Activated CD4-positive, alpha-beta T cell treated with anti-CD3 and anti-CD28 coated beads for 36 hours (primary cell): ENCODE measurements around the gene HIP1. TPM values are rescaled to one million over a fixed set of nuclear protein-coding genes. Genes with fewer than 3 reads are reported as not detected.
"Not testable (repeated sequence)": the region's sequence is repeated elsewhere in the genome, so short reads cannot be mapped to it uniquely, and the experiment has no call there.

Experiments used
- ATAC-seq: fragments of 200-7000 bp; cut with Tn5 transposase; one replicate; pipeline ENCODE4 v1.10.0; 2021; ENCODE audit warnings: mild to moderate bottlenecking, moderate library complexity
- CTCF ChIA-PET: fragments of 350-600 bp; sonication (Branson Sonifier 250); formaldehyde crosslinking; loops from one replicate; lab custom pipeline; 2021; ENCODE audit warnings: antibody characterized with exemption; lab: Charles Lee
- POLR2A ChIA-PET: fragments of 350-600 bp; sonication (Branson Sonifier 250); formaldehyde crosslinking; loops from one replicate; lab custom pipeline; 2021; ENCODE audit warnings: antibody characterized with exemption, inconsistent platforms; lab: Charles Lee
- DNase-seq: peaks from one replicate; pipeline ENCODE4 v3.0.0-alpha.2; 2020
- H3K27ac Mint-ChIP-seq: one replicate; pipeline ENCODE4 v1.8.0; 2021; ENCODE audit warnings: mixed read lengths
- H3K27me3 Mint-ChIP-seq: one replicate; pipeline ENCODE4 v1.8.0; 2021; ENCODE audit warnings: mixed read lengths
- H3K36me3 Mint-ChIP-seq: one replicate; pipeline ENCODE4 v1.8.0; 2021; ENCODE audit warnings: low read depth, mixed read lengths
- H3K4me1 Mint-ChIP-seq: one replicate; pipeline ENCODE4 v1.8.0; 2021; ENCODE audit warnings: mixed read lengths
- H3K4me3 Mint-ChIP-seq: one replicate; pipeline ENCODE4 v1.8.0; 2021; ENCODE audit warnings: mild to moderate bottlenecking, moderate library complexity, mixed read lengths
- H3K9me3 Mint-ChIP-seq: one replicate; pipeline ENCODE4 v1.8.0; 2021; ENCODE audit warnings: low read depth, mixed read lengths
- intact Hi-C, 2 experiments: fragments of 100-400 bp; cut with DNase I in 1 of 2; cut with micrococcal nuclease in 1 of 2; formaldehyde crosslinking; loops; one replicate each; pipeline versions ENCODE4 v1.14.2 to v1.15.1; 2022 to 2024; cut with DNase I, micrococcal nuclease
- total RNA-seq, 2 experiments: library from RNA; stranded (reverse); gene quantifications; one replicate each; pipeline ENCODE4 v1.2.3, GENCODE V29; 2021

HIP1 gene
- total RNA-seq, 2 experiments from 2014 or later, result 4.1 to 5.0 TPM

- Mint-ChIP-seq H3K36me3 (peaks cover 6% of the 10 kb centered on the region), H3K4me3 (no peak overlapping the region), H3K27ac (no peak overlapping the region), H3K9me3 (peaks cover 17% of the 10 kb centered on the region), H3K27me3 (peaks cover 5% of the 10 kb centered on the region), H3K4me1 (peaks cover 5% of the 10 kb centered on the region)
- CTCF ChIA-PET, result no interaction called here
- POLR2A ChIA-PET, result interaction anchor here (0.6 kb wide), 2 partner anchors 29 to 46 kb away, joined by 3 to 7 read pairs; no protein-coding TSS in a partner anchor
- DNase-seq (no peak), ATAC-seq (no peak)
- intact Hi-C loops, result no loop called here
Measured at GRCh38 chr7:75711656-75712514, 26.9 kb downstream of the HIP1 start.

GRCh38 chr7:75711076-75711475 lies 27.7 kb downstream of the HIP1 start:
- CTCF ChIA-PET, result no interaction called here

GRCh38 chr7:75704928-75705327 lies 33.8 kb downstream of the HIP1 start:
- DNase-seq (no peak), ATAC-seq (no peak)
- POLR2A ChIA-PET, result no interaction called here
- Mint-ChIP-seq H3K27me3 (no peaks in the 10 kb centered on the region), H3K9me3 (peaks cover 10% of the 10 kb centered on the region), H3K4me1 (no peaks in the 10 kb centered on the region), H3K4me3 (no peak overlapping the region), H3K27ac (no peak overlapping the region), H3K36me3 (peaks cover 3% of the 10 kb centered on the region)
- CTCF ChIA-PET, result no interaction called here
- intact Hi-C loops, result no loop called here

More at GRCh38 chr7:75711076-75711475, 27.7 kb downstream of the HIP1 start:
- intact Hi-C loops, result no loop called here
- ATAC-seq (no peak), DNase-seq (no peak)
- H3K27me3 Mint-ChIP-seq, result peaks cover 5% of the 10 kb centered on the region
- H3K27ac Mint-ChIP-seq, result no peak overlapping the region
- H3K9me3 Mint-ChIP-seq, result peaks cover 17% of the 10 kb centered on the region
- no peak overlapping the region for H3K4me3 Mint-ChIP-seq
- H3K36me3 Mint-ChIP-seq, result peaks cover 6% of the 10 kb centered on the region
- POLR2A ChIA-PET, result interaction anchor here (0.6 kb wide), 2 partner anchors 29 to 47 kb away, joined by 3 to 7 read pairs; no protein-coding TSS in a partner anchor
- H3K4me1 Mint-ChIP-seq, result peaks cover 5% of the 10 kb centered on the region

GRCh38 chr7:75702515-75702914 lies 36.2 kb downstream of the HIP1 start:
- ChIA-PET POLR2A (no interaction called here), CTCF (no interaction called here)
- H3K4me1 Mint-ChIP-seq, result no peaks in the 10 kb centered on the region
- H3K4me3 Mint-ChIP-seq, result no peak overlapping the region
- DNase-seq (no peak), ATAC-seq (no peak)
- intact Hi-C loops, result no loop called here
- H3K9me3 Mint-ChIP-seq, result no peaks in the 10 kb centered on the region
- no peaks in the 10 kb centered on the region for H3K36me3 Mint-ChIP-seq
- H3K27me3 Mint-ChIP-seq, result no peaks in the 10 kb centered on the region
- no peak overlapping the region for H3K27ac Mint-ChIP-seq

- Mint-ChIP-seq H3K36me3 (no peaks in the 10 kb centered on the region), H3K9me3 (no peaks in the 10 kb centered on the region)
- CTCF ChIA-PET, result no interaction called here
Measured at GRCh38 chr7:75699993-75700392, 38.7 kb downstream of the HIP1 start.

GRCh38 chr7:75698358-75698757 lies 40.4 kb downstream of the HIP1 start:
- intact Hi-C loops, result no loop called here
- ATAC-seq, result no peak
- Mint-ChIP-seq H3K4me3 (no peak overlapping the region), H3K36me3 (no peaks in the 10 kb centered on the region), H3K4me1 (no peaks in the 10 kb centered on the region), H3K9me3 (no peaks in the 10 kb centered on the region), H3K27me3 (peaks cover 2% of the 10 kb centered on the region), H3K27ac (no peak overlapping the region)
- ChIA-PET POLR2A (no interaction called here), CTCF (interaction anchor here (0.6 kb wide), 1 partner anchor 25 kb away, joined by 3 read pairs; no protein-coding TSS in a partner anchor)
- DNase-seq, result no peak

More at GRCh38 chr7:75699993-75700392, 38.7 kb downstream of the HIP1 start:
- POLR2A ChIA-PET, result no interaction called here
- Mint-ChIP-seq H3K27ac (no peak overlapping the region), H3K27me3 (no peaks in the 10 kb centered on the region), H3K4me3 (no peak overlapping the region), H3K4me1 (no peaks in the 10 kb centered on the region)
- intact Hi-C loops, result no loop called here
- no peak for ATAC-seq
- DNase-seq, result no peak

- ATAC-seq, result no peak
- peaks cover 2% of the 10 kb centered on the region for H3K27me3 Mint-ChIP-seq
- no peaks in the 10 kb centered on the region for H3K36me3 Mint-ChIP-seq
- ChIA-PET POLR2A (no interaction called here), CTCF (interaction anchor here (0.6 kb wide), 1 partner anchor 325 kb away, joined by 3 read pairs; no protein-coding TSS in a partner anchor)
- DNase-seq, result no peak
- intact Hi-C loops, result no loop called here
- H3K4me1 Mint-ChIP-seq, result no peaks in the 10 kb centered on the region
- no peak overlapping the region for H3K27ac Mint-ChIP-seq
- no peaks in the 10 kb centered on the region for H3K9me3 Mint-ChIP-seq
- H3K4me3 Mint-ChIP-seq, result no peak overlapping the region
Measured at GRCh38 chr7:75696263-75697037, 42.3 kb downstream of the HIP1 start.

GRCh38 chr7:75694638-75695399 lies 43.9 kb downstream of the HIP1 start:
- H3K4me3 Mint-ChIP-seq, result no peak overlapping the region
- no peaks in the 10 kb centered on the region for H3K9me3 Mint-ChIP-seq
- DNase-seq (no peak), ATAC-seq (no peak)
- intact Hi-C loops, result no loop called here
- peaks cover 2% of the 10 kb centered on the region for H3K27me3 Mint-ChIP-seq
- H3K4me1 Mint-ChIP-seq, result no peaks in the 10 kb centered on the region
- POLR2A ChIA-PET, result no interaction called here
- H3K36me3 Mint-ChIP-seq, result no peaks in the 10 kb centered on the region
- CTCF ChIA-PET, result no interaction called here
- no peak overlapping the region for H3K27ac Mint-ChIP-seq

- POLR2A ChIA-PET, DNase-seq, H3K27ac Mint-ChIP-seq, intact Hi-C loops, H3K4me1 Mint-ChIP-seq, H3K4me3 Mint-ChIP-seq, CTCF ChIA-PET, H3K9me3 Mint-ChIP-seq, H3K27me3 Mint-ChIP-seq, H3K36me3 Mint-ChIP-seq, ATAC-seq: not testable (repeated sequence)
Measured at GRCh38 chr7:75693668-75694067, 45.1 kb downstream of the HIP1 start.

GRCh38 chr7:75691793-75692543 lies 46.8 kb downstream of the HIP1 start:
- Mint-ChIP-seq H3K9me3 (no peaks in the 10 kb centered on the region), H3K27me3 (peaks cover 2% of the 10 kb centered on the region), H3K4me3 (no peak overlapping the region), H3K36me3 (no peaks in the 10 kb centered on the region), H3K4me1 (no peaks in the 10 kb centered on the region), H3K27ac (no peak overlapping the region)
- ATAC-seq (no peak), DNase-seq (no peak)
- intact Hi-C loops, result no loop called here
- ChIA-PET POLR2A (no interaction called here), CTCF (interaction anchor here (0.7 kb wide), 1 partner anchor 68 kb away, joined by 3 read pairs; no protein-coding TSS in a partner anchor)
